SK-N-SH treated with all-trans-retinoic acid at 6 μM for 48 hours (cell line): ENCODE measurements around the gene ACTN1.

Experiments used
- ARNTL ChIP-seq: fragments of 450-650 bp; formaldehyde crosslinking; IDR thresholded peaks from 2 replicates; pipeline ENCODE4 v1.5.0; 2020; ENCODE audit warnings: low read depth, mild to moderate bottlenecking, moderate library complexity, borderline replicate concordance
- CREB5 ChIP-seq: fragments of 250-450 bp; sonication (Bioruptor Pico); IDR thresholded peaks from 2 replicates; pipeline ENCODE4 v1.5.1; 2020; ENCODE audit warnings: low read depth, mild to moderate bottlenecking, moderate library complexity
- OSR1 ChIP-seq: fragments of 250-450 bp; sonication (Bioruptor Pico); IDR thresholded peaks from 2 replicates; pipeline ENCODE4 v1.8.0; 2022; ENCODE audit warnings: moderate library complexity, mild to moderate bottlenecking, inconsistent platforms
- PATZ1 ChIP-seq: fragments of 250-450 bp; sonication (Bioruptor Pico); IDR thresholded peaks from 2 replicates; pipeline ENCODE4 v1.8.0; 2020; ENCODE audit warnings: mild to moderate bottlenecking, moderate library complexity, borderline replicate concordance
- ZC3H10 ChIP-seq: fragments of 250-450 bp; sonication (Bioruptor Pico); IDR thresholded peaks from 2 replicates; pipeline ENCODE4 v1.5.1; 2021; ENCODE audit warnings: mild to moderate bottlenecking, moderate library complexity
- ZFP3 ChIP-seq: fragments of 250-450 bp; sonication (Bioruptor Pico); IDR thresholded peaks from 2 replicates; pipeline ENCODE4 v1.5.0; 2020; ENCODE audit warnings: mild to moderate bottlenecking, moderate library complexity

- TF ChIP-seq ARNTL: no peak
- TF ChIP-seq ZC3H10 (CRISPR knock-in tag): no peak
- no peak for TF ChIP-seq PATZ1 (CRISPR knock-in tag)
- TF ChIP-seq ZFP3 (CRISPR knock-in tag): no peak
- no peak for TF ChIP-seq CREB5 (CRISPR knock-in tag)
- TF ChIP-seq OSR1 (CRISPR knock-in tag): no peak
Observed at GRCh38 chr14:69006346-69006745, 27.2 kb upstream of the ACTN1 start.
